Natural killer cell (primary cell): ENCODE measurements around the gene RNF157. TPM values are rescaled to one million over a fixed set of nuclear protein-coding genes. Genes with fewer than 3 reads are reported as not detected.
"Not testable (repeated sequence)": the region's sequence is repeated elsewhere in the genome, so short reads cannot be mapped to it uniquely, and the experiment has no call there.

Experiments
- ATAC-seq, 3 donors: fragments of 150-1000 bp in 2 of 3; fragments of 200-7000 bp in 1 of 3; cut with Tn5 transposase; 1 replicate in 1 of 3; 2 replicates in 2 of 3; pipeline ENCODE4 v1.10.0; 2021; ENCODE audit warnings: mild to moderate bottlenecking in 2 of 3, moderate library complexity in 2 of 3
- DNase-seq, 2 donors: peaks; one replicate each; pipeline versions ENCODE4 v3.0.0 to v3.0.0-alpha.2; 2013 to 2021; ENCODE audit warnings: mixed read lengths in 1 of 2
- H3K27ac ChIP-seq: one replicate; pipeline ENCODE4 v1.5.1; 2013; ENCODE audit warnings: mild to moderate bottlenecking, low read length
- H3K27me3 ChIP-seq: one replicate; pipeline ENCODE4 v1.6.1; 2013; ENCODE audit warnings: low read length; ENCODE audit not compliant: control insufficient read depth, insufficient read depth
- H3K36me3 ChIP-seq: one replicate; pipeline ENCODE4 v1.6.1; 2013; ENCODE audit warnings: low read length; ENCODE audit not compliant: control insufficient read depth, insufficient read depth
- H3K4me1 ChIP-seq: one replicate; pipeline ENCODE4 v1.6.1; 2013; ENCODE audit warnings: low read length; ENCODE audit not compliant: control insufficient read depth, insufficient read depth
- H3K4me3 ChIP-seq: one replicate; pipeline ENCODE4 v1.5.1; 2013; ENCODE audit warnings: low read length
- H3K9me3 ChIP-seq: one replicate; pipeline ENCODE4 v1.6.1; 2013; ENCODE audit warnings: low read length; ENCODE audit not compliant: control insufficient read depth, insufficient read depth
- H3K27ac Mint-ChIP-seq, 2 donors: one replicate each; pipeline ENCODE4 v1.8.0; 2022; ENCODE audit warnings: mild to moderate bottlenecking in 2 of 2, mixed read lengths in 2 of 2, moderate library complexity in 1 of 2
- H3K27me3 Mint-ChIP-seq, 2 donors: one replicate each; pipeline ENCODE4 v1.8.0; 2022; ENCODE audit warnings: low read depth in 2 of 2, mixed read lengths in 2 of 2
- H3K36me3 Mint-ChIP-seq: one replicate; pipeline ENCODE4 v1.8.0; 2022; ENCODE audit warnings: mixed read lengths
- H3K4me1 Mint-ChIP-seq, 2 donors: one replicate each; pipeline ENCODE4 v1.8.0; 2022; ENCODE audit warnings: mixed read lengths in 2 of 2
- H3K4me3 Mint-ChIP-seq: one replicate; pipeline ENCODE4 v1.8.0; 2022; ENCODE audit warnings: mild to moderate bottlenecking, moderate library complexity, mixed read lengths
- H3K9me3 Mint-ChIP-seq, 2 donors: one replicate each; pipeline ENCODE4 v1.8.0; 2022; ENCODE audit warnings: mixed read lengths in 2 of 2
- CTCF ChIP-seq: fragments of 200-600 bp; IDR thresholded peaks from one replicate; pipeline ENCODE4 v1.8.0; 2022; ENCODE audit warnings: antibody characterized with exemption
- WGBS: methylation state at CpG from one replicate; pipeline ENCODE4 v1.1.7; 2013; ENCODE audit warnings: missing lambda C conversion rate; ENCODE audit not compliant: insufficient coverage; 5-methylcytosine and 5-hydroxymethylcytosine counted together
- intact Hi-C: fragments of 100-400 bp; cut with micrococcal nuclease; formaldehyde crosslinking; loops from one replicate; pipeline ENCODE4 v1.14.2; 2022
- total RNA-seq, 4 donors: library from RNA; stranded (reverse); fragments of 120-200 nt in 1 of 4; gene quantifications; one replicate each; pipeline versions ENCODE4 v1.2.3 to v1.2.4, GENCODE V29; 2013 to 2022

Gene RNF157
- total RNA-seq, 3 donors from 2014 or later (not counting 1 experiment from before 2014, with no cell fraction given): 4.9 to 9.1 (median 8.5) TPM

GRCh38 chr17:76188213-76189016, 51.9 kb downstream of the RNF157 start:
- H3K4me1 Mint-ChIP-seq: peaks cover 42 to 44% of the 10 kb centered on the region in 2 donors
- no peaks in the 10 kb centered on the region for H3K9me3 ChIP-seq
- H3K27ac ChIP-seq: no peak overlapping the region
- H3K36me3 Mint-ChIP-seq: no peaks in the 10 kb centered on the region
- H3K27ac Mint-ChIP-seq: peak overlapping the region; percentile 3 to 86
- H3K36me3 ChIP-seq: no peaks in the 10 kb centered on the region
- 93% methylated on average over 4 of the region's 4 CpGs for WGBS
- H3K4me3 ChIP-seq: no peak overlapping the region
- H3K27me3 Mint-ChIP-seq: no peaks in the 10 kb centered on the region
- TF ChIP-seq CTCF: no peak
- H3K27me3 ChIP-seq: no peaks in the 10 kb centered on the region
- DNase-seq (no peak), ATAC-seq (no peak)
- peak overlapping the region; percentile 3 for H3K4me3 Mint-ChIP-seq
- H3K4me1 ChIP-seq: peaks cover 32% of the 10 kb centered on the region
- intact Hi-C loops: no loop called here
- H3K9me3 Mint-ChIP-seq: no peaks in the 10 kb centered on the region

- H3K27me3 ChIP-seq, ATAC-seq, DNase-seq, H3K36me3 ChIP-seq, H3K27ac Mint-ChIP-seq, H3K36me3 Mint-ChIP-seq, H3K27ac ChIP-seq, H3K27me3 Mint-ChIP-seq, intact Hi-C loops, H3K4me3 ChIP-seq, H3K9me3 Mint-ChIP-seq, H3K9me3 ChIP-seq, H3K4me3 Mint-ChIP-seq: not testable (repeated sequence)
- peaks cover 31% of the 10 kb centered on the region for H3K4me1 ChIP-seq
- H3K4me1 Mint-ChIP-seq: peaks cover 33% of the 10 kb centered on the region in 2 donors
- WGBS: no CpG with 5 or more reads among the region's 2 CpGs
Observed at GRCh38 chr17:76186774-76187173, 53.5 kb downstream of the RNF157 start.

GRCh38 chr17:76184290-76184689, 56.0 kb downstream of the RNF157 start:
- Histone ChIP-seq H3K27me3 (no peaks in the 10 kb centered on the region), H3K9me3 (no peaks in the 10 kb centered on the region), H3K27ac (no peak overlapping the region), H3K4me3 (no peak overlapping the region), H3K4me1 (peaks cover 12% of the 10 kb centered on the region), H3K36me3 (no peaks in the 10 kb centered on the region)
- intact Hi-C loops: no loop called here
- no peaks in the 10 kb centered on the region for H3K9me3 Mint-ChIP-seq
- ATAC-seq: no peak
- WGBS: no CpG with 5 or more reads among the region's 2 CpGs
- no peak overlapping the region for H3K4me3 Mint-ChIP-seq
- H3K4me1 Mint-ChIP-seq: peaks cover 28 to 31% of the 10 kb centered on the region in 2 donors
- no peaks in the 10 kb centered on the region for H3K27me3 Mint-ChIP-seq
- no peak for TF ChIP-seq CTCF
- no peak overlapping the region for H3K27ac Mint-ChIP-seq
- no peaks in the 10 kb centered on the region for H3K36me3 Mint-ChIP-seq
- no peak for DNase-seq

GRCh38 chr17:76182016-76182764, 58.1 kb downstream of the RNF157 start:
- peak; percentile 92 to 97 for DNase-seq
- Mint-ChIP-seq H3K36me3 (no peaks in the 10 kb centered on the region), H3K27me3 (no peaks in the 10 kb centered on the region), H3K4me1 (peaks cover 14% of the 10 kb centered on the region in 2 donors), H3K27ac (peak overlapping the region; percentile 68 to 79), H3K4me3 (peak overlapping the region; percentile 13), H3K9me3 (no peaks in the 10 kb centered on the region)
- Histone ChIP-seq H3K27ac (peak overlapping the region; percentile 19), H3K27me3 (no peaks in the 10 kb centered on the region), H3K36me3 (no peaks in the 10 kb centered on the region), H3K4me1 (peaks cover 13% of the 10 kb centered on the region), H3K9me3 (no peaks in the 10 kb centered on the region), H3K4me3 (no peak overlapping the region)
- ATAC-seq: peak; percentile 93 to 99 (median 96)
- WGBS: 10% methylated on average over 8 of the region's 11 CpGs
- TF ChIP-seq CTCF: peak; percentile 73
- intact Hi-C loops: loop anchor here (1.0 to 2.0 kb wide), 3 partner anchors 39 to 97 kb away; no protein-coding TSS in a partner anchor
